Liver (tissue), 9 donors: ENCODE measurements around the gene TMEM163. TPM values are rescaled to one million over a fixed set of nuclear protein-coding genes. Genes with fewer than 3 reads are reported as not detected.

ENCODE experiments used
- DNase-seq: peaks from one replicate; pipeline ENCODE4 v3.0.0-alpha.2; 2017; ENCODE audit warnings: low spot score
- H3K27ac ChIP-seq, 2 donors: one replicate each; pipeline ENCODE4 v1.7.0; 2013; ENCODE audit warnings: inconsistent platforms in 2 of 2, low read length in 2 of 2, control low read depth in 1 of 2, low read depth in 1 of 2, mild to moderate bottlenecking in 1 of 2
- H3K27me3 ChIP-seq, 4 donors: one replicate each; pipeline versions ENCODE4 v1.6.1 to v1.7.0; 2013; ENCODE audit warnings: low read length in 3 of 4, inconsistent platforms in 1 of 4, mild to moderate bottlenecking in 1 of 4, moderate library complexity in 1 of 4; ENCODE audit not compliant: control insufficient read depth in 4 of 4, insufficient read depth in 4 of 4
- H3K36me3 ChIP-seq, 4 donors: one replicate each; pipeline versions ENCODE4 v1.6.1 to v1.7.0; 2013; ENCODE audit warnings: low read length in 3 of 4, mild to moderate bottlenecking in 3 of 4, low read depth in 1 of 4, moderate library complexity in 1 of 4; ENCODE audit not compliant: control insufficient read depth in 4 of 4, insufficient read depth in 3 of 4
- H3K4me1 ChIP-seq, 4 donors: one replicate each; pipeline versions ENCODE4 v1.6.1 to v1.7.0; 2013; ENCODE audit warnings: low read length in 3 of 4, mild to moderate bottlenecking in 3 of 4, moderate library complexity in 1 of 4; ENCODE audit not compliant: control insufficient read depth in 4 of 4, insufficient read depth in 4 of 4
- H3K4me3 ChIP-seq, 3 donors: one replicate each; pipeline versions ENCODE4 v1.6.1 to v1.7.0; 2013; ENCODE audit warnings: low read length in 3 of 3, control low read depth in 1 of 3, low read depth in 1 of 3, mild to moderate bottlenecking in 1 of 3
- H3K9ac ChIP-seq, 2 donors: one replicate each; pipeline ENCODE4 v1.7.0; 2013; ENCODE audit warnings: low read length in 2 of 2, mild to moderate bottlenecking in 2 of 2, moderate library complexity in 2 of 2, control low read depth in 1 of 2, low read depth in 1 of 2
- H3K9me3 ChIP-seq, 4 donors: one replicate each; pipeline versions ENCODE4 v1.6.1 to v1.7.0; 2013; ENCODE audit warnings: low read length in 3 of 4; ENCODE audit not compliant: control insufficient read depth in 4 of 4
- ATF3 ChIP-seq: IDR thresholded peaks from 2 replicates; pipeline ENCODE4 v1.6.1; 2016; ENCODE audit warnings: antibody characterized with exemption
- EGR1 ChIP-seq, 2 donors: IDR thresholded peaks; 2 replicates each; pipeline ENCODE4 v1.6.1; 2016 to 2018; ENCODE audit warnings: antibody characterized with exemption in 2 of 2, low read depth in 2 of 2
- FOXA1 ChIP-seq: IDR thresholded peaks from 2 replicates; pipeline ENCODE4 v1.6.1; 2016; ENCODE audit warnings: antibody characterized with exemption
- GABPA ChIP-seq, 2 donors: IDR thresholded peaks in 1 of 2; conservative IDR thresholded peaks in 1 of 2; 2 replicates each; pipeline ENCODE4 v1.6.1; 2016; ENCODE audit warnings: antibody characterized with exemption in 2 of 2, mild to moderate bottlenecking in 1 of 2, moderate library complexity in 1 of 2
- HNF4A ChIP-seq, 2 donors: conservative IDR thresholded peaks; 2 replicates each; pipeline ENCODE4 v1.6.1; 2016; ENCODE audit warnings: antibody characterized with exemption in 2 of 2, mild to moderate bottlenecking in 2 of 2
- HNF4G ChIP-seq: IDR thresholded peaks from 2 replicates; pipeline ENCODE4 v1.6.1; 2016; ENCODE audit warnings: antibody characterized with exemption
- MAX ChIP-seq: IDR thresholded peaks from 2 replicates; pipeline ENCODE4 v1.6.1; 2016; ENCODE audit warnings: antibody characterized with exemption
- NR2F2 ChIP-seq: IDR thresholded peaks from 2 replicates; pipeline ENCODE4 v1.6.1; 2016; ENCODE audit warnings: antibody characterized with exemption
- RAD21 ChIP-seq, 2 donors: IDR thresholded peaks; 2 replicates each; pipeline ENCODE4 v1.6.1; 2016; ENCODE audit warnings: antibody characterized with exemption in 2 of 2, mild to moderate bottlenecking in 2 of 2
- REST ChIP-seq: IDR thresholded peaks from 2 replicates; pipeline ENCODE4 v1.6.1; 2016; ENCODE audit warnings: antibody characterized with exemption, mild to moderate bottlenecking
- RXRA ChIP-seq, 2 donors: IDR thresholded peaks; 2 replicates each; pipeline ENCODE4 v1.6.1; 2017 to 2018; ENCODE audit warnings: antibody characterized with exemption in 2 of 2, mild to moderate bottlenecking in 1 of 2
- ZBTB33 ChIP-seq: IDR thresholded peaks from 2 replicates; pipeline ENCODE4 v1.6.1; 2016; ENCODE audit warnings: antibody characterized with exemption
- WGBS: extraction: QIAGEN DNeasy Blood & Tissue Kit; methylation state at CpG from one replicate; pipeline ENCODE4 v1.1.7; 2013; 5-methylcytosine and 5-hydroxymethylcytosine counted together
- polyA plus RNA-seq, 2 donors: library from polyadenylated mRNA; stranded (reverse) in 1 of 2; unstranded in 1 of 2; fragments of 200-250 nt in 1 of 2; fragments of >200 nt in 1 of 2; fragmentation: Nextera tagmentation in 1 of 2; extraction: Ambion mirVana in 1 of 2; gene quantifications; one replicate each; pipeline versions ENCODE4 v1.2.1 to v1.2.3, GENCODE V29; 2013 to 2015
- total RNA-seq, 2 donors: library from RNA; depleted of rRNA; stranded (reverse); fragments of >200 nt; gene quantifications; one replicate each; pipeline ENCODE4 v1.2.3, GENCODE V29; 2014
- donor health status: healthy.
- donor health status: healthy.
- donor health status: healthy.
- donor health status: healthy.
- donor health status: healthy.

The TMEM163 gene
- total and polyA plus RNA-seq, 4 donors = 0.08 to 0.48 (median 0.25) TPM

GRCh38 chr2:134662751-134663150, 56.0 kb downstream of the TMEM163 start:
- Histone ChIP-seq H3K27me3 (no peaks in the 10 kb centered on the region), H3K9me3 (no peaks in the 10 kb centered on the region), H3K4me1 (no peaks in the 10 kb centered on the region), H3K9ac (no peak overlapping the region), H3K36me3 (no peaks in the 10 kb centered on the region), H3K27ac (no peak overlapping the region), H3K4me3 (no peak overlapping the region)
- TF ChIP-seq GABPA (IDR thresholded peaks at IDR 0.05 in 1 of 2, conservative IDR thresholded peaks at IDR 0.05 in 1 of 2) (no peak), REST (no peak), HNF4G (no peak), RAD21 (IDR thresholded peaks at IDR 0.05) (no peak), ATF3 (no peak), EGR1 (IDR thresholded peaks at IDR 0.05; ENCODE audit: low read depth in 2 of 2) (no peak), MAX (no peak)
- 96% methylated on average over 1 of the region's 1 CpG for WGBS
- DNase-seq = no peak

- WGBS = 82% methylated on average over 7 of the region's 7 CpGs
- no peak overlapping the region for H3K4me3 ChIP-seq
- no peaks in the 10 kb centered on the region for H3K27me3 ChIP-seq
- no peaks in the 10 kb centered on the region for H3K36me3 ChIP-seq
- TF ChIP-seq HNF4A (conservative IDR thresholded peaks at IDR 0.05) (no peak), NR2F2 (no peak), FOXA1 (no peak), GABPA (IDR thresholded peaks at IDR 0.05 in 1 of 2, conservative IDR thresholded peaks at IDR 0.05 in 1 of 2) (no peak), HNF4G (no peak), MAX (no peak), ZBTB33 (no peak), RXRA (IDR thresholded peaks at IDR 0.05) (no peak)
- H3K9me3 ChIP-seq = no peaks in the 10 kb centered on the region
- no peaks in the 10 kb centered on the region for H3K4me1 ChIP-seq
- H3K9ac ChIP-seq = no peak overlapping the region
- no peak for DNase-seq
- H3K27ac ChIP-seq = no peak overlapping the region
Measured at GRCh38 chr2:134660626-134661402, 58.0 kb downstream of the TMEM163 start.
